ENCODE measurements around the gene FAM131B. TPM values are rescaled to one million over a fixed set of nuclear protein-coding genes. Genes with fewer than 3 reads are reported as not detected.

Gene FAM131B
- total and polyA plus RNA-seq, 9 of the 15 experiments (the other 6 are each of a cell fraction or from before 2014, with no cell fraction given), result 0.03 to 0.04 TPM; not detected in 7

DNA sequence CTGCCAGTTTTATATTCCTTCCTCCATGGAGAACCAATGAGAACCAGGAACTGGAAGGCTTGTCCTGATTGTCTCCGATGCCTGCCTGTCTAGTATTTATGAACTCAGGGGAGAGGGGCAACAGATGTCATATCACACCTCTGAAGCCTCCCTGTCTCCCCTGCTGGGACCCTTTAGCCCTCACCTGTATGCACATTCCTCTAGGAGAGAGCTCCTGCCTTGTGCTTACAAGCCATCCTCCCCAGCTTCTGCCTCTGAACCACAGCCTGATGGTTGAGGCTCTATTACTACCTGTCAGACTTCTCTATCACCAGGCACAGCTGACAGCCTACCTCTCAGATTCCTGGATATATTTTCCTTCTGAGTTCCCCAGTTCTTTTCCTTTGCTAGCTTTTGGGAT is 5.9 kb upstream of the FAM131B start (continued):
- no peak for TF ChIP-seq GABPA (tag; conservative IDR thresholded peaks at IDR 0.05; ENCODE audit: low read depth)

DNA sequence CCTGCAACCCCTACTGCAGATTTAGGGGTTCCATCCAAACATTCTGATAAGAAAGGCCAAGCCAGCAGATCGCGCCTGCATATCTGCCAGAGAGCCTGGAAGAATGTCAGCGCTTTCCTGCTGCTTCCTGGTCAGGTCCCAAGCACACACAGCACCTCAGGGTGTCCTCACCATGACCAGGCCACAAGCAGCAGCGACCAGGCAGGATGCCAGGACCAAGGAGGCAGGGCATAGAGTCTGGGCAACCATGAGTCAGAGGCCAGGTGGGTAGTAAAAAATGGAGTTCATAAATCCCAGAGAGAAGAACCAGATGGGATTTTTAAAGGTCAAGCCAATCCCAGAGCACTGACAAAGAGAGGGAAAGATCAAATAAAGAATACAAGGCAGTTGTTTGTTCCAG is 5.5 kb upstream of the FAM131B start:
- Histone ChIP-seq H3K4me3 (no peak overlapping the region), H3K9me3 (replicated peaks; ENCODE audit: control insufficient read depth, insufficient read depth, low read depth, low read length) (no peaks in the 10 kb centered on the region), H3K79me2 (ENCODE audit: control insufficient read depth, insufficient read depth, low read length) (no peaks in the 10 kb centered on the region), H4K20me1 (replicated peaks; ENCODE audit: control insufficient read depth, insufficient read depth, low read length) (0 out of 2 replicates have a peak, but pooled peaks cover 5% of the 10 kb centered on the region), H3K36me3 (ENCODE audit: control insufficient read depth, insufficient read depth, low read length) (no peaks in the 10 kb centered on the region), H3K4me1 (replicated peaks in 1 of 2; ENCODE audit: control insufficient read depth in 2 of 2, insufficient read depth in 2 of 2, low read length in 2 of 2) (peaks cover under 1 to 9% of the 10 kb centered on the region in 2 experiments; a peak in 2 of 5 replicates), H3K27me3 (ENCODE audit: control insufficient read depth in 2 of 2, insufficient read depth in 2 of 2, low read length in 2 of 2) (peaks cover 56 to 58% of the 10 kb centered on the region in 2 experiments), H3K4me2 (ENCODE audit: insufficient read depth, low read length) (no peak overlapping the region), H3K9me1 (ENCODE audit: control insufficient read depth, insufficient read depth, low read length) (no peaks in the 10 kb centered on the region), H3K27ac (ENCODE audit: extremely low read depth, low read depth, low read length) (no peak overlapping the region), H3K9ac (ENCODE audit: insufficient read depth in 1 of 2, low read depth in 2 of 2, low read length in 2 of 2) (no peak overlapping the region), H2AFZ (ENCODE audit: low read depth, low read length) (no peak overlapping the region)
- no peak for ATAC-seq
- intact Hi-C loops (cut with micrococcal nuclease), result no loop called here
- POLR2A ChIA-PET, result interaction anchor here (1.6 to 4.2 kb wide), 2 partner anchors 12 to 17 kb away, joined by 5 to 29 read pairs; partner anchors contain the start of gene ZYX
- no peak for DNase-seq (ENCODE audit: extremely low read depth in 1 of 4, low spot score in 3 of 4)
- 3% methylated on average over 4 of the region's 4 CpGs for WGBS (ENCODE audit: insufficient coverage, low coverage, missing lambda C conversion rate)
- CTCF ChIA-PET (ENCODE audit: low intra/inter-chr PET ratio), result no interaction called here
- no peak for FAIRE-seq
- BruUV-seq (replicated peaks), result no TSS peak
- in situ Hi-C loops (cut with MboI), result no loop called here
- TF ChIP-seq BRF1 (IDR thresholded peaks at IDR 0.05; ENCODE audit: borderline replicate concordance, extremely low read depth, insufficient read length), result no peak
- TF ChIP-seq SMARCA5 (IDR thresholded peaks at IDR 0.05), result no peak
- TF ChIP-seq SP2 (IDR thresholded peaks at IDR 0.05; ENCODE audit: extremely low read depth, low read depth, low read length, poor library complexity, severe bottlenecking), result no peak
- TF ChIP-seq CBFA2T2 (conservative IDR thresholded peaks at IDR 0.05), result no peak
- TF ChIP-seq ZNF778 (CRISPR knock-in tag; IDR thresholded peaks at IDR 0.05), result no peak
- no peak for TF ChIP-seq ZFX (CRISPR knock-in tag; IDR thresholded peaks at IDR 0.05)
- no peak for TF ChIP-seq SMAD2 (IDR thresholded peaks at IDR 0.05; ENCODE audit: low read depth, low read length)
- no peak for TF ChIP-seq ZNF134 (CRISPR knock-in tag; conservative IDR thresholded peaks at IDR 0.05)
- no peak for TF ChIP-seq ATF6 (CRISPR knock-in tag; IDR thresholded peaks at IDR 0.05)
- no peak for TF ChIP-seq HNRNPK (IDR thresholded peaks at IDR 0.05; ENCODE audit: low read depth, low read length, poor library complexity, severe bottlenecking)
- no peak for TF ChIP-seq L3MBTL2 (IDR thresholded peaks at IDR 0.05)
- TF ChIP-seq HDAC6 (IDR thresholded peaks at IDR 0.05; ENCODE audit: low read depth, low read length), result no peak
- no peak for TF ChIP-seq SOX6 (IDR thresholded peaks at IDR 0.05)
- no peak for TF ChIP-seq ZMIZ1 (IDR thresholded peaks at IDR 0.05; ENCODE audit: low read depth in 2 of 2, low read length in 2 of 2)
- no peak for TF ChIP-seq MCM2 (IDR thresholded peaks at IDR 0.05; ENCODE audit: low read depth)
